MM.1S (cell line): Measurements from ENCODE around the gene LNX2.

Experiments
- CTCF ChIP-seq: fragments of 300-600 bp; sonication (generic); IDR thresholded peaks from 2 replicates; pipeline ENCODE4 v1.5.1; 2016; ENCODE audit warnings: antibody characterized with exemption, low read length, mixed read lengths
- EZH2 ChIP-seq: fragments of 300-600 bp; sonication (generic); optimal IDR thresholded peaks from 2 replicates; pipeline ENCODE3; 2017; ENCODE audit warnings: low read depth, mild to moderate bottlenecking, antibody characterized with exemption, low read length, mixed read lengths
- EZH2phosphoT487 ChIP-seq: fragments of 300-600 bp; sonication (generic); IDR thresholded peaks from 2 replicates; pipeline ENCODE4 v1.6.1; 2018; ENCODE audit warnings: antibody characterized with exemption, low read length

- TF ChIP-seq CTCF (peak; percentile 48), EZH2 (no peak), EZH2phosphoT487 (no peak)
Measured at GRCh38 chr13:27533155-27533643, 87.1 kb downstream of the LNX2 start.
